ENCODE data around the gene TSPAN2. TPM values are rescaled to one million over a fixed set of nuclear protein-coding genes. Genes with fewer than 3 reads are reported as not detected.

TSPAN2 gene
- polyA plus RNA-seq, 3 donors: 3.5 to 20.6 (median 16.7) TPM

DNA sequence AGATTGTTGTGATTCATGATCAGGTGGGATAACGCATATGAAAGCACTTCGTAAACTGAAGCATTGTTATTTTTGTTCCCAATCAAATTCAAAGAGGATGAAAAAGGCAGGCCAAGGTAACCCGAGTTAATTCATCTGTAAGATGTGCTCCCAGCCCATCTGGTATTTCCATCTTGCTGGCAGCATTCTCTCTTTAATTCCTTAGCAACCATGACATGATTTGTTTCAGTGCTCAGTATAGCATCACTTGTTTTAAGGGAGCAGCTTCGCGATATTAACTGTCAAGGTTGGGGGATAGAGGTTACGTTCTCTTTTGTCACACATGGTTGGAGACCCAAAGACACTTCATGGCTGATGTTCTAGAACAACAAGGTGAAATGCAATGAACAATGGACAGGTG is 6.4 kb downstream of the TSPAN2 start:
- WGBS (ENCODE audit: insufficient coverage): 100% methylated on average over 4 of the region's 6 CpGs
- Histone ChIP-seq H3K79me2 (ENCODE audit: insufficient read depth, low read length) (no peaks in the 10 kb centered on the region), H3K27ac (ENCODE audit: low read depth in 1 of 2, low read length in 2 of 2) (no peak overlapping the region), H3K36me3 (replicated peaks in 1 of 2; ENCODE audit: control insufficient read depth in 1 of 2, insufficient read depth in 2 of 2, low read length in 2 of 2) (no peaks in the 10 kb centered on the region), H3K9ac (ENCODE audit: insufficient read depth, low read length, poor library complexity, severe bottlenecking) (no peak overlapping the region), H2AFZ (ENCODE audit: insufficient read depth, low read depth, low read length, poor library complexity, severe bottlenecking) (no peak overlapping the region), H3K4me2 (replicated peaks; ENCODE audit: extremely low read depth, low read length, poor library complexity, severe bottlenecking) (no peak overlapping the region), H4K20me1 (ENCODE audit: insufficient read depth, low read length) (no peaks in the 10 kb centered on the region), H3K9me3 (replicated peaks in 1 of 2; ENCODE audit: control insufficient read depth in 1 of 2, insufficient read depth in 1 of 2, low read length in 2 of 2) (no peaks in the 10 kb centered on the region), H3K4me3 (replicated peaks in 1 of 3; ENCODE audit: low read depth in 2 of 3, low read length in 3 of 3) (no peak overlapping the region), H3K4me1 (ENCODE audit: control insufficient read depth in 1 of 2, insufficient read depth in 2 of 2, low read length in 2 of 2) (peaks cover 0 to 3% of the 10 kb centered on the region in 2 donors), H3K27me3 (ENCODE audit: control insufficient read depth in 2 of 2, insufficient read depth in 2 of 2, low read length in 2 of 2) (no peaks in the 10 kb centered on the region)
- Mint-ChIP-seq H3K4me3 (no peak overlapping the region), H3K4me1 (peaks cover 14% of the 10 kb centered on the region), H3K27me3 (ENCODE audit: low read depth in 3 of 3) (peaks cover 0 to 7% (median 1%) of the 10 kb centered on the region in 3 donors), H3K27ac (no peak overlapping the region), H3K9me3 (no peaks in the 10 kb centered on the region), H3K36me3 (peaks cover 6 to 8% of the 10 kb centered on the region in 2 donors)
- no peak for DNase-seq
- TF ChIP-seq, protein P1, sequence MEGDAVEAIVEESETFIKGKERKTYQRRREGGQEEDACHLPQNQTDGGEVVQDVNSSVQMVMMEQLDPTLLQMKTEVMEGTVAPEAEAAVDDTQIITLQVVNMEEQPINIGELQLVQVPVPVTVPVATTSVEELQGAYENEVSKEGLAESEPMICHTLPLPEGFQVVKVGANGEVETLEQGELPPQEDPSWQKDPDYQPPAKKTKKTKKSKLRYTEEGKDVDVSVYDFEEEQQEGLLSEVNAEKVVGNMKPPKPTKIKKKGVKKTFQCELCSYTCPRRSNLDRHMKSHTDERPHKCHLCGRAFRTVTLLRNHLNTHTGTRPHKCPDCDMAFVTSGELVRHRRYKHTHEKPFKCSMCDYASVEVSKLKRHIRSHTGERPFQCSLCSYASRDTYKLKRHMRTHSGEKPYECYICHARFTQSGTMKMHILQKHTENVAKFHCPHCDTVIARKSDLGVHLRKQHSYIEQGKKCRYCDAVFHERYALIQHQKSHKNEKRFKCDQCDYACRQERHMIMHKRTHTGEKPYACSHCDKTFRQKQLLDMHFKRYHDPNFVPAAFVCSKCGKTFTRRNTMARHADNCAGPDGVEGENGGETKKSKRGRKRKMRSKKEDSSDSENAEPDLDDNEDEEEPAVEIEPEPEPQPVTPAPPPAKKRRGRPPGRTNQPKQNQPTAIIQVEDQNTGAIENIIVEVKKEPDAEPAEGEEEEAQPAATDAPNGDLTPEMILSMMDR (IDR thresholded peaks at IDR 0.05): no peak
- intact Hi-C loops (cut with micrococcal nuclease): no loop called here

DNA sequence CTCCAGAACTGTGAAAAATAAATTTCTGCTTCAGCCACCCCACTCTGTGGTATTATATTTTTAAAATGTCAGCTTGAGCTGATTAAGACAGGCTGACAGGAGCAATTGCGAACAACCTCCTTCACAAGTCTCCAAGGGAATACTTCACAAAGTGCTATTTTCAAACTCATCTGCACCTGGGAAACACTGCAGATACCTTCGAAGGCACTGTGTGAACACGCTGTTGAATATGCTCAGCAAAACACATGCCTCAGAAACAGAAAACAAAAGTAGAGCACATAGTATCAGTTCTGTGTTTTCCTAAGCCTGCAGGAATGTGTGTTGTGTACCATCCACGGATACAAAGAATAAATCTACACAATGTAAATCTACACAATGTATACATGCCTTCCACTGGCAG is 10.6 kb downstream of the TSPAN2 start:
- H3K9me3 ChIP-seq (replicated peaks in 1 of 2; ENCODE audit: control insufficient read depth in 1 of 2, insufficient read depth in 1 of 2, low read length in 2 of 2): no peaks in the 10 kb centered on the region
- Mint-ChIP-seq H3K4me1 (peaks cover 16% of the 10 kb centered on the region), H3K36me3 (peaks cover 11% of the 10 kb centered on the region in 2 donors), H3K9me3 (no peaks in the 10 kb centered on the region), H3K27me3 (ENCODE audit: low read depth in 3 of 3) (peaks cover 0 to 1% (median under 1%) of the 10 kb centered on the region in 3 donors), H3K27ac (no peak overlapping the region), H3K4me3 (no peak overlapping the region)
- H3K36me3 ChIP-seq (replicated peaks in 1 of 2; ENCODE audit: control insufficient read depth in 1 of 2, insufficient read depth in 2 of 2, low read length in 2 of 2): no peaks in the 10 kb centered on the region
- no peak overlapping the region for H3K4me3 ChIP-seq (replicated peaks in 1 of 3; ENCODE audit: low read depth in 2 of 3, low read length in 3 of 3)
- TF ChIP-seq, protein P1 (IDR thresholded peaks at IDR 0.05): no peak
- WGBS (ENCODE audit: insufficient coverage): 80% methylated on average over 3 of the region's 4 CpGs
- no peak overlapping the region for H3K27ac ChIP-seq (ENCODE audit: low read depth in 1 of 2, low read length in 2 of 2)
- no peak overlapping the region for H2AFZ ChIP-seq (ENCODE audit: insufficient read depth, low read depth, low read length, poor library complexity, severe bottlenecking)
- no peaks in the 10 kb centered on the region for H3K27me3 ChIP-seq (ENCODE audit: control insufficient read depth in 2 of 2, insufficient read depth in 2 of 2, low read length in 2 of 2)
- DNase-seq: no peak
- H3K4me1 ChIP-seq (ENCODE audit: control insufficient read depth in 1 of 2, insufficient read depth in 2 of 2, low read length in 2 of 2): peaks cover 0 to 13% of the 10 kb centered on the region in 2 donors
- no peak overlapping the region for H3K9ac ChIP-seq (ENCODE audit: insufficient read depth, low read length, poor library complexity, severe bottlenecking)
- intact Hi-C loops (cut with micrococcal nuclease): no loop called here
- H3K4me2 ChIP-seq (replicated peaks; ENCODE audit: extremely low read depth, low read length, poor library complexity, severe bottlenecking): no peak overlapping the region
- no peaks in the 10 kb centered on the region for H3K79me2 ChIP-seq (ENCODE audit: insufficient read depth, low read length)
- H4K20me1 ChIP-seq (ENCODE audit: insufficient read depth, low read length): no peaks in the 10 kb centered on the region

Data from CD14-positive monocyte (primary cell).